C4-2B (cell line): ENCODE results near the gene TMEM266.

Source experiments
- H3K27ac ChIP-seq: fragments of 450-650 bp; 2 replicates; pipeline ENCODE4 v1.5.1; 2017
- CTCF ChIP-seq: fragments of 450-650 bp; conservative IDR thresholded peaks from 2 replicates; pipeline ENCODE4 v1.5.1; 2017; ENCODE audit warnings: mild to moderate bottlenecking
- ZFX ChIP-seq: fragments of 450-650 bp; IDR thresholded peaks from 2 replicates; pipeline ENCODE4 v1.6.1; 2017

Gene TMEM266

GRCh38 chr15:76217029-76217881, 157.5 kb downstream of the TMEM266 start:
- H3K27ac ChIP-seq, result peak overlapping the region; percentile 56
- no peak for TF ChIP-seq CTCF

GRCh38 chr15:76217882-76218217, 158.1 kb downstream of the TMEM266 start:
- peak overlapping the region; percentile 56 for H3K27ac ChIP-seq
- TF ChIP-seq CTCF (no peak), ZFX (no peak)

- H3K27ac ChIP-seq, result no peak overlapping the region
These were observed 161.4 kb downstream of the TMEM266 start for GRCh38 chr15:76221085-76221767.

GRCh38 chr15:76222159-76222558, 162.4 kb downstream of the TMEM266 start:
- no peak overlapping the region for H3K27ac ChIP-seq
- TF ChIP-seq CTCF (no peak), ZFX (no peak)

More at GRCh38 chr15:76221085-76221767, 161.4 kb downstream of the TMEM266 start:
- TF ChIP-seq ZFX (no peak), CTCF (no peak)

- no peak overlapping the region for H3K27ac ChIP-seq
These were observed 163.7 kb downstream of the TMEM266 start for GRCh38 chr15:76223521-76223920.

GRCh38 chr15:76229266-76229665, 169.5 kb downstream of the TMEM266 start:
- no peak overlapping the region for H3K27ac ChIP-seq
- TF ChIP-seq ZFX (no peak), CTCF (no peak)

More at GRCh38 chr15:76223521-76223920, 163.7 kb downstream of the TMEM266 start:
- TF ChIP-seq CTCF (no peak), ZFX (no peak)

- no peak overlapping the region for H3K27ac ChIP-seq
- no peak for TF ChIP-seq CTCF
These were observed 174.1 kb downstream of the TMEM266 start for GRCh38 chr15:76233921-76234320.
